ENCODE results near the gene ADAMTS14.

GRCh38 chr10:70699659-70700174 is 27.4 kb downstream of the ADAMTS14 start:
- no peak for TF ChIP-seq CTCF (IDR thresholded peaks at IDR 0.05)
- no peak for TF ChIP-seq POLR2A (IDR thresholded peaks at IDR 0.05)
